Suprapubic skin (tissue), 3 donors: ENCODE data around the gene CFAP100.

Source experiments
- CTCF ChIP-seq, 2 donors: fragments of 200-600 bp in 1 of 2; fragments of 450-650 bp in 1 of 2; sonication (generic) in 1 of 2; IDR thresholded peaks; one replicate each; pipeline ENCODE4 v1.5.1; 2016 to 2019; ENCODE audit warnings: antibody characterized with exemption in 2 of 2, mild to moderate bottlenecking in 1 of 2, moderate library complexity in 1 of 2
- EP300 ChIP-seq: sonication (generic); formaldehyde crosslinking; IDR thresholded peaks from one replicate; pipeline ENCODE4 v1.6.1; 2017; ENCODE audit warnings: antibody characterized with exemption

- TF ChIP-seq CTCF (IDR thresholded peaks at IDR 0.05) = no peak
- TF ChIP-seq EP300 = no peak
These were observed 30.5 kb upstream of the CFAP100 start for GRCh38 chr3:126364130-126364695.
